IMR-90 (cell line): Measurements from ENCODE around the gene CNTN4. TPM values are rescaled to one million over a fixed set of nuclear protein-coding genes. Genes with fewer than 3 reads are reported as not detected.

ENCODE experiments used
- ATAC-seq: fragments of 200-7000 bp; cut with Tn5 transposase; 2 replicates; pipeline ENCODE4 v1.9.1; 2020; ENCODE audit warnings: low read depth, mild to moderate bottlenecking, moderate library complexity
- BruUV-seq: library from RNA; stranded (reverse); fragments of 400-500 nt; replicated peaks from 2 replicates; lab custom pipeline; 2021; lab: Mats Ljungman, UMichigan
- CTCF ChIA-PET: fragments of 300-600 bp; formaldehyde crosslinking; extraction: SDS; loops from one replicate; lab custom pipeline; 2021; ENCODE audit warnings: antibody characterized with exemption; lab: Yijun Ruan, JAX
- POLR2A ChIA-PET: fragments of 300-600 bp; sonication (Branson Sonifier 250); formaldehyde crosslinking; loops from one replicate; lab custom pipeline; 2022; ENCODE audit warnings: antibody characterized with exemption; ENCODE audit not compliant: unreplicated experiment; lab: Charles Lee
- DNase-seq: peaks from one replicate; pipeline ENCODE4 v3.0.0; 2013
- H2AFZ ChIP-seq: replicated peaks from 2 replicates; pipeline ENCODE3; 2013; ENCODE audit warnings: low read length, mild to moderate bottlenecking; ENCODE audit not compliant: poor library complexity
- H2AK5ac ChIP-seq: 2 replicates; pipeline ENCODE4 v1.6.1; 2013; ENCODE audit warnings: low read depth, low read length, inconsistent platforms
- H2AK9ac ChIP-seq: replicated peaks from 2 replicates; pipeline ENCODE3; 2013; ENCODE audit warnings: mild to moderate bottlenecking, low read depth, low read length, moderate library complexity; ENCODE audit not compliant: poor library complexity
- H2BK120ac ChIP-seq: 2 replicates; pipeline ENCODE4 v1.6.1; 2013; ENCODE audit warnings: low read depth, low read length, inconsistent platforms
- H2BK15ac ChIP-seq: 3 replicates; pipeline ENCODE4 v1.6.1; 2013; ENCODE audit warnings: low read depth, low read length, inconsistent platforms
- H2BK20ac ChIP-seq: 2 replicates; pipeline ENCODE4 v1.6.1; 2013; ENCODE audit warnings: low read depth, mild to moderate bottlenecking, inconsistent platforms, low read length, moderate library complexity
- H2BK5ac ChIP-seq: 2 replicates; pipeline ENCODE4 v1.6.1; 2013; ENCODE audit warnings: mild to moderate bottlenecking, low read depth, low read length, inconsistent platforms; ENCODE audit not compliant: poor library complexity, severe bottlenecking
- H3K14ac ChIP-seq: replicated peaks from 2 replicates; pipeline ENCODE4 v1.6.1; 2013; ENCODE audit warnings: low read depth, low read length, inconsistent platforms
- H3K18ac ChIP-seq: 2 replicates; pipeline ENCODE4 v1.6.1; 2013; ENCODE audit warnings: low read depth, low read length, control low read depth
- H3K23ac ChIP-seq: 2 replicates; pipeline ENCODE4 v1.6.1; 2013; ENCODE audit warnings: low read depth, low read length, inconsistent platforms
- H3K27ac ChIP-seq: 2 replicates; pipeline ENCODE4 v1.5.1; 2013; ENCODE audit warnings: mild to moderate bottlenecking, control low read depth, low read length; ENCODE audit not compliant: insufficient read depth
- H3K27me3 ChIP-seq: 2 replicates; pipeline ENCODE4 v1.6.1; 2013; ENCODE audit warnings: low read length; ENCODE audit not compliant: control insufficient read depth, insufficient read depth
- H3K36me3 ChIP-seq: 2 replicates; pipeline ENCODE4 v1.6.1; 2013; ENCODE audit warnings: low read length, mixed read lengths; ENCODE audit not compliant: control insufficient read depth, insufficient read depth
- H3K4ac ChIP-seq: 2 replicates; pipeline ENCODE4 v1.6.1; 2013; ENCODE audit warnings: low read depth, low read length, inconsistent platforms
- H3K4me1 ChIP-seq: 2 replicates; pipeline ENCODE4 v1.6.1; 2013; ENCODE audit warnings: low read length, mixed read lengths; ENCODE audit not compliant: control insufficient read depth, insufficient read depth
- H3K4me2 ChIP-seq: 2 replicates; pipeline ENCODE4 v1.6.1; 2013; ENCODE audit warnings: low read depth, mild to moderate bottlenecking, control low read depth, low read length, moderate library complexity
- H3K4me3 ChIP-seq: 2 replicates; pipeline ENCODE4 v1.5.1; 2013; ENCODE audit warnings: low read depth, mild to moderate bottlenecking, control low read depth, low read length, moderate library complexity; ENCODE audit not compliant: insufficient read depth
- H3K56ac ChIP-seq: 2 replicates; pipeline ENCODE4 v1.6.1; 2013; ENCODE audit warnings: low read length, inconsistent platforms; ENCODE audit not compliant: insufficient read depth; ENCODE audit errors: extremely low read depth
- H3K79me1 ChIP-seq, 2 experiments: 2 replicates each; pipeline ENCODE4 v1.6.1; 2013; ENCODE audit warnings: low read length in 2 of 2, inconsistent platforms in 1 of 2, low read depth in 1 of 2
- H3K9ac ChIP-seq: 2 replicates; pipeline ENCODE4 v1.6.1; 2013; ENCODE audit warnings: low read depth, low read length, control low read depth
- H3K9me1 ChIP-seq: 2 replicates; pipeline ENCODE4 v1.6.1; 2013; ENCODE audit warnings: low read length, inconsistent platforms; ENCODE audit not compliant: insufficient read depth
- H3K9me3 ChIP-seq: 2 replicates; pipeline ENCODE4 v1.6.1; 2013; ENCODE audit warnings: low read length; ENCODE audit not compliant: control insufficient read depth, insufficient read depth
- H4K20me1 ChIP-seq: 2 replicates; pipeline ENCODE4 v1.6.1; 2013; ENCODE audit warnings: low read length, inconsistent platforms; ENCODE audit not compliant: insufficient read depth
- H4K5ac ChIP-seq: 2 replicates; pipeline ENCODE4 v1.6.1; 2013; ENCODE audit warnings: mild to moderate bottlenecking, low read depth, low read length, control low read depth
- H4K8ac ChIP-seq, 2 experiments: 2 replicates each; pipeline ENCODE4 v1.6.1; 2013; ENCODE audit warnings: low read depth in 2 of 2, low read length in 2 of 2, control low read depth in 1 of 2, inconsistent platforms in 1 of 2
- H4K91ac ChIP-seq: 2 replicates; pipeline ENCODE4 v1.6.1; 2013; ENCODE audit warnings: low read depth, low read length, inconsistent platforms; ENCODE audit not compliant: insufficient read depth
- BHLHE40 ChIP-seq: fragments of 150-350 bp; IDR thresholded peaks from 2 replicates; pipeline ENCODE4 v1.6.1; 2016; ENCODE audit warnings: mild to moderate bottlenecking, low read depth, low read length
- CEBPB ChIP-seq: IDR thresholded peaks from 2 replicates; pipeline ENCODE4 v1.6.1; 2012; ENCODE audit warnings: low read depth, low read length, improper control_type of control experiment
- CHD1 ChIP-seq: IDR thresholded peaks from 2 replicates; pipeline ENCODE4 v1.6.1; 2012; ENCODE audit warnings: low read depth, low read length, improper control_type of control experiment
- ELK1 ChIP-seq: fragments of 150-350 bp; IDR thresholded peaks from 2 replicates; pipeline ENCODE4 v1.6.1; 2016; ENCODE audit warnings: low read depth, mild to moderate bottlenecking, low read length, moderate library complexity, borderline replicate concordance
- FOS ChIP-seq: fragments of 150-350 bp; IDR thresholded peaks from 2 replicates; pipeline ENCODE4 v1.6.1; 2016; ENCODE audit warnings: low read depth, low read length
- MAFK ChIP-seq: IDR thresholded peaks from 2 replicates; pipeline ENCODE4 v1.6.1; 2012; ENCODE audit warnings: low read depth, low read length, improper control_type of control experiment
- MAZ ChIP-seq: IDR thresholded peaks from 2 replicates; pipeline ENCODE4 v1.6.1; 2012; ENCODE audit warnings: low read depth, mild to moderate bottlenecking, low read length, improper control_type of control experiment, moderate library complexity, borderline replicate concordance
- MXI1 ChIP-seq: IDR thresholded peaks from 2 replicates; pipeline ENCODE4 v1.6.1; 2012; ENCODE audit warnings: low read depth, mild to moderate bottlenecking, low read length, moderate library complexity, borderline replicate concordance
- NFE2L2 ChIP-seq: fragments of 150-350 bp; IDR thresholded peaks from 2 replicates; pipeline ENCODE4 v1.6.1; 2016; ENCODE audit warnings: low read depth, mild to moderate bottlenecking, low read length
- POLR2A ChIP-seq: IDR thresholded peaks from 2 replicates; pipeline ENCODE4 v1.6.1; 2012; ENCODE audit warnings: mild to moderate bottlenecking, low read depth, low read length
- RAD21 ChIP-seq: IDR thresholded peaks from 2 replicates; pipeline ENCODE4 v1.6.1; 2012; ENCODE audit warnings: low read length, improper control_type of control experiment
- RCOR1 ChIP-seq: IDR thresholded peaks from 2 replicates; pipeline ENCODE4 v1.6.1; 2012; ENCODE audit warnings: mild to moderate bottlenecking, low read length, improper control_type of control experiment; ENCODE audit not compliant: insufficient replicate concordance
- RFX5 ChIP-seq: IDR thresholded peaks from 2 replicates; pipeline ENCODE4 v1.8.0; 2012; ENCODE audit warnings: low read depth, mild to moderate bottlenecking, low read length, moderate library complexity
- SMC3 ChIP-seq: fragments of 150-350 bp; IDR thresholded peaks from 2 replicates; pipeline ENCODE4 v1.6.1; 2016; ENCODE audit warnings: low read depth, mild to moderate bottlenecking, antibody characterized with exemption, low read length, moderate library complexity
- USF2 ChIP-seq: fragments of 150-350 bp; IDR thresholded peaks from 2 replicates; pipeline ENCODE4 v1.6.1; 2017; ENCODE audit warnings: mild to moderate bottlenecking, antibody characterized with exemption, low read length, low read depth
- WGBS, 2 experiments: methylation state at CpG; one replicate each; pipeline versions ENCODE4 v1.1.5 to v1.1.7; 2013; ENCODE audit warnings: missing lambda C conversion rate in 2 of 2; ENCODE audit not compliant: insufficient read length in 1 of 2; ENCODE audit errors: extremely low coverage in 2 of 2; 5-methylcytosine and 5-hydroxymethylcytosine counted together
- dilution Hi-C: fragments of 300-500 bp; cut with HindIII; formaldehyde crosslinking; loops from one replicate; pipeline ENCODE4 v1.14.3; 2018; ENCODE audit warnings: low sequenced_read_pairs; ENCODE audit not compliant: unreplicated experiment
- in situ Hi-C: fragments of 300-500 bp; cut with MboI; formaldehyde crosslinking; loops from 3 replicates; pipeline ENCODE4 v1.14.3; 2019; ENCODE audit warnings: low sequenced_read_pairs, inconsistent platforms, mixed read lengths
- intact Hi-C: fragments of 100-400 bp; cut with micrococcal nuclease; formaldehyde crosslinking; loops from 2 replicates; pipeline ENCODE4 v1.10.0; 2022
- polyA plus RNA-seq, 3 experiments: library from polyadenylated mRNA; depleted of rRNA; stranded (reverse); fragments of >200 nt; gene quantifications; 2 replicates each; pipeline ENCODE4 v1.2.3, GENCODE V29; 2012; ENCODE audit warnings: low replicate concordance in 1 of 3
- total RNA-seq: library from RNA; depleted of rRNA; stranded (reverse); fragments of >200 nt; gene quantifications from 2 replicates; pipeline ENCODE4 v1.2.3, GENCODE V29; 2012
- TF ChIP-seq, protein P1 (sequence below): conservative IDR thresholded peaks from 2 replicates; pipeline ENCODE4 v1.5.1; 2012; ENCODE audit warnings: mild to moderate bottlenecking, low read depth, low read length, improper control_type of control experiment

The CNTN4 gene
- total and polyA plus RNA-seq, 2 of the 4 experiments (the other 2 are of a cell fraction), result under 0.01 TPM; not detected in 1

- Histone ChIP-seq H2AFZ (no peak overlapping the region), H2BK5ac (no peak overlapping the region), H3K14ac (no peak overlapping the region), H3K18ac (no peak overlapping the region), H3K9me1 (no peaks in the 10 kb centered on the region), H3K4ac (no peak overlapping the region), H2AK5ac (no peak overlapping the region), H3K27ac (no peak overlapping the region), H3K79me1 (no peaks in the 10 kb centered on the region), H3K27me3 (no peaks in the 10 kb centered on the region; the same call in 1 of the 2 replicates), H2BK15ac (no peak overlapping the region), H3K56ac (no peak overlapping the region), H3K4me3 (no peak overlapping the region), H3K4me1 (no peaks in the 10 kb centered on the region), H3K9me3 (peaks cover 8% of the 10 kb centered on the region; the same call in 1 of the 2 replicates), H2AK9ac (no peak overlapping the region), H3K36me3 (no peaks in the 10 kb centered on the region), H4K5ac (no peak overlapping the region), H2BK120ac (no peak overlapping the region), H4K91ac (no peak overlapping the region), H3K9ac (no peak overlapping the region), H2BK20ac (no peak overlapping the region), H3K23ac (no peak overlapping the region), H4K8ac (no peak overlapping the region), H4K20me1 (no peaks in the 10 kb centered on the region), H3K4me2 (no peak overlapping the region)
- dilution Hi-C loops (no loop called here), intact Hi-C loops (no loop called here), in situ Hi-C loops (no loop called here)
- BruUV-seq, result no TSS peak
- POLR2A ChIA-PET, result no interaction called here
- TF ChIP-seq FOS, result no peak
- no peak for TF ChIP-seq ELK1
- no peak for TF ChIP-seq NFE2L2
- TF ChIP-seq CHD1, result no peak
- TF ChIP-seq, protein P1, sequence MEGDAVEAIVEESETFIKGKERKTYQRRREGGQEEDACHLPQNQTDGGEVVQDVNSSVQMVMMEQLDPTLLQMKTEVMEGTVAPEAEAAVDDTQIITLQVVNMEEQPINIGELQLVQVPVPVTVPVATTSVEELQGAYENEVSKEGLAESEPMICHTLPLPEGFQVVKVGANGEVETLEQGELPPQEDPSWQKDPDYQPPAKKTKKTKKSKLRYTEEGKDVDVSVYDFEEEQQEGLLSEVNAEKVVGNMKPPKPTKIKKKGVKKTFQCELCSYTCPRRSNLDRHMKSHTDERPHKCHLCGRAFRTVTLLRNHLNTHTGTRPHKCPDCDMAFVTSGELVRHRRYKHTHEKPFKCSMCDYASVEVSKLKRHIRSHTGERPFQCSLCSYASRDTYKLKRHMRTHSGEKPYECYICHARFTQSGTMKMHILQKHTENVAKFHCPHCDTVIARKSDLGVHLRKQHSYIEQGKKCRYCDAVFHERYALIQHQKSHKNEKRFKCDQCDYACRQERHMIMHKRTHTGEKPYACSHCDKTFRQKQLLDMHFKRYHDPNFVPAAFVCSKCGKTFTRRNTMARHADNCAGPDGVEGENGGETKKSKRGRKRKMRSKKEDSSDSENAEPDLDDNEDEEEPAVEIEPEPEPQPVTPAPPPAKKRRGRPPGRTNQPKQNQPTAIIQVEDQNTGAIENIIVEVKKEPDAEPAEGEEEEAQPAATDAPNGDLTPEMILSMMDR, result no peak
- TF ChIP-seq MAFK, result no peak
- TF ChIP-seq POLR2A, result no peak
- no peak for TF ChIP-seq CEBPB
- no peak for TF ChIP-seq SMC3
- TF ChIP-seq MAZ, result no peak
- no peak for TF ChIP-seq RFX5
- no peak for TF ChIP-seq MXI1
- TF ChIP-seq RCOR1, result no peak
- TF ChIP-seq BHLHE40, result no peak
- no peak for TF ChIP-seq USF2
- no peak for TF ChIP-seq RAD21
- CTCF ChIA-PET, result no interaction called here
- ATAC-seq (no peak), DNase-seq (no peak)
- WGBS, 2 experiments, result no CpG with 5 or more reads among the region's 7 CpGs
These were observed 2.5 kb upstream of the CNTN4 start for GRCh38 chr3:2096216-2096615.
